LNCAP (cell line): ENCODE data around the gene TMEM178B.

ENCODE experiments used
- TF ChIP-seq, protein P1 (sequence below): fragments of 450-650 bp; IDR thresholded peaks from 2 replicates; pipeline ENCODE4 v1.5.1; 2017; ENCODE audit warnings: mild to moderate bottlenecking

Gene TMEM178B

DNA sequence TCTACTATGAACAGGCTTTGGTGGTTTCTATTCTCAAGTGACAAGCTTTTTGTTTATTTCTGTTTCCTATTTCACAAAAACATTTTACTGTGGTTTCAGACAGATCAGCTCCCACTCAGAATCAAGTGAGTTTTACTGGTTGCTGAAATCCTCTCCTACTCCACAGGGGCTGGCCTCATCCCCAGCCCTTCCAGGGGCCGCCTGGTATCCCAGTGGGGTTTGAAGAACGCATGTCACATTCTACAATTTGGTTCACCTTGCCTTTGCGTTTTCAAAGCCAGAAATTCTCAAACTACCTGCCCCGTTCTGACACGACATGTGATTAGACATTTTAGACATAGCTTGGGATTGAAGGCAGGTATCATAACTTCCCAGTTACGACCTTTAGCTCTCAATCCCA, 316.5 kb downstream of the TMEM178B start:
- TF ChIP-seq, protein P1, sequence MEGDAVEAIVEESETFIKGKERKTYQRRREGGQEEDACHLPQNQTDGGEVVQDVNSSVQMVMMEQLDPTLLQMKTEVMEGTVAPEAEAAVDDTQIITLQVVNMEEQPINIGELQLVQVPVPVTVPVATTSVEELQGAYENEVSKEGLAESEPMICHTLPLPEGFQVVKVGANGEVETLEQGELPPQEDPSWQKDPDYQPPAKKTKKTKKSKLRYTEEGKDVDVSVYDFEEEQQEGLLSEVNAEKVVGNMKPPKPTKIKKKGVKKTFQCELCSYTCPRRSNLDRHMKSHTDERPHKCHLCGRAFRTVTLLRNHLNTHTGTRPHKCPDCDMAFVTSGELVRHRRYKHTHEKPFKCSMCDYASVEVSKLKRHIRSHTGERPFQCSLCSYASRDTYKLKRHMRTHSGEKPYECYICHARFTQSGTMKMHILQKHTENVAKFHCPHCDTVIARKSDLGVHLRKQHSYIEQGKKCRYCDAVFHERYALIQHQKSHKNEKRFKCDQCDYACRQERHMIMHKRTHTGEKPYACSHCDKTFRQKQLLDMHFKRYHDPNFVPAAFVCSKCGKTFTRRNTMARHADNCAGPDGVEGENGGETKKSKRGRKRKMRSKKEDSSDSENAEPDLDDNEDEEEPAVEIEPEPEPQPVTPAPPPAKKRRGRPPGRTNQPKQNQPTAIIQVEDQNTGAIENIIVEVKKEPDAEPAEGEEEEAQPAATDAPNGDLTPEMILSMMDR = no peak

DNA sequence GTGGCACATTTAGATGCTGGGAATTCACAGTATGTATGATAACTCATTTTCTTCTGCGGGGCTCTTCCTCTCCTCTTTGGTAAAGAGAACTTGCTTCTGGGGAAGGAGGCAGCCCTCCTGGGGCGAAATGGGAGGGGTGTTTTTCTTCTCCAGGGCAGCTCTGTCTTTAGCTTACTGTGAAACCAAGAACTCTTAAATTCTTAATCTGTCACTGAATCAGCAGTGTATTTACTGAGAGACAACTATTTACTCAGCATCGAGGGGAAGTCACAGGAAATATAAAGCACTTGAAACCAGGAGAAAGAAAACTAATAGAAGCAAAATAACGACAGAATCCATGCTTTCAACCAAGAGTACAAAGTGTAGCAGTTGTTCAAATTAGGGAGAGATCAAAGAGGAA, 319.2 kb downstream of the TMEM178B start:
- TF ChIP-seq, protein P1 = no peak

DNA sequence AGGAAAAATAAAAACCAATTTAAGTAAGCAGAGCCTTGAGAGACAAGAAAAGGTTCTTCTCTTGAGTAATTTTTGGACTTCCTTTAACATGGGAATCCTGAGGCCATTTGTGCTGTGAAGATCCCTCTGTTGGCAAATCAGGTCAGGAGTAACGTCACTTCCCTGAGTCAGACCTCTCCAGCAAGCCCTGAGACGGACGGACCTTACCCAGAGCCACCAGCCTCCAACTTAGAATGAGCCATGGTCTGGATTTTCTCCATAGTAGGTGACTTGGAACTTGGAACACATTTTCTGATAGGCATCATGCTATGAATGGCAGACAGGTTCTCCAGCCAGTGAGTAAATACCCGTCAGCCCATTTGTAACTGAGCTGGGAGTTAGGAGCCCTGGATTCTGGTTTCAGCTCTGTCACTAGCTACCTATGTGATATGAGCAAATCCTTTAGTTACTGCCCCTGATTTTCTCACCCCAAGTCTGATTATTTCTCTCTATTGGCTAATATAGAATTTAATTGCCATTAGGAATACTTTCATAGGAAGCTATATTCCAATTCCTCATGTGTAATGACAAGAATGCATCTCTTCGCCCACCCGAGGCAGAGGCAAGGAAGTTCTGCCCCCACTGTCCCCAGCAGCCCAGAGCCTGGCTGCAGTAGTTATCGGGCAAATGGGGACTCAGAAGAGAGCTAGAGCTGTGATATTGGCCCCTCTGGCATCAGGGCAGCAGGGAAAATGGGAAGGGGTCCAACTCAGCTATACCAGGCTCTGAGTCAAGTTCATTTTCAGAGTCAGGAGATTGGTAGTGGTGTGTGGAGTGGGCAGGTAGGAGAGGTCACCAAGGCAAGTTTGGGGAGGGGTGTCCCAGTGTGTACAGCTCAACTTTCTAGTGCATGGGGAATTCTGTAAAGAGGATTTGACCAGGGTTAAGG, 323.6 kb downstream of the TMEM178B start:
- TF ChIP-seq, protein P1 = no peak

- TF ChIP-seq, protein P1 = no peak
Observed at GRCh38 chr7:141400356-141400755, 326.5 kb downstream of the TMEM178B start.

DNA sequence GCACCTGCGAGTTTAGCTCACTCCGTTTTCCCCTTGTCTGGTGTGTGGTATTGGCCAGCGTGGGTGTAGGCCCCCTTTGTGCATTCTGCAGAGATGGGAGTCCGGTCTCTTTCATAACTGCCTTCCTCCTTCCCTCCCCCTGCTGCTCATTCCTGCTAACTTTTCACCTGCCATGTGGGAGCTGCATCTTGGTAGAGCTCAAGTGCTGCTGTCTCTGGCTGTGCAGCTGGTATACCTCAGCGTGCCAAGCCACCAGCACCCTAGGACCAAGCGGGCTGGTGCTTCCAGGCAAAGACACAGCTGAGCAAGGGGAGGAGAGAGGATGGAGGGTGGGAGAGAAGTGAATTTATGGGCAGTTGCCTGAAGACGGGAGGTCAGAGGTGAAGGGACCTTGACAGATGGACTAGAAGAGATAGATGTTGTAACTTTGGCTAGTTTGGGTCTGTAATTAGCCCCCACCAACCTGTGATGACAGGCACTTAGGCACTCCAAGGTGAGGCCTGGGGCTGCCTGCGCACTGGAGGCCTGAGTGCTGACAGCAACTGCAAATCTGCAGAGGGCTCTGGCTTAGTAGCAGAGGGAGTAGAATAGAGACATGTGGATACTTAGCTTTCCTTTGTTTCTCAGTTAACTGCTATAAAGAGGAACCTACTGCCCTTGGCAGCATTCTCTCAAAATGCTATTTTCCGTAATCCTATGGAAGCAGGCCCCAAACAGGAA, 328.6 kb downstream of the TMEM178B start:
- TF ChIP-seq, protein P1 = no peak

GRCh38 chr7:141406347-141406746, 332.5 kb downstream of the TMEM178B start:
- TF ChIP-seq, protein P1 = no peak

DNA sequence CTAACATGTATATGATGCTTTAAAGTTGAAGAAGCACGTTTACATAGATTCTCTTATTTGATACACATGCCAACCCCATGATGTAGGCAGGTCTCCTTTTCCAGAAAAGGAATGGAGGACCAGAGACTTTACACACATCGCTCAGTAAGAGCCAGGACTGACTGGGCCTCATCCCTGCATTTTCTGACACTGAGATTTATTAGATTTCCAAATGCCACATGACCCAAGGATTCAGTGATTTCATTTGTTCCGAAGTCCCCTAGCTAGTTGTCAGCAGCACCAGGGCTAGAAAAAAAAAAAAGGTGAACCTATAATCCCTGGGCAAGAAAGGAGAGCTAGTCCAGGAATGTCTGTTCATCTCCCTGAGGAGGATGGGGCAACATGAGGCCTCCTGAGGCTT, 334.0 kb downstream of the TMEM178B start:
- TF ChIP-seq, protein P1 = no peak
